ENCODE results near the gene SPIB.
A peak's percentile ranks its signal among the peaks of the same experiment; 100 is the strongest.

SPIB gene

GRCh38 chr19:50418176-50419021 is at the start of gene SPIB:
Gene SPIB (plus strand): TSS chr19:50418938. CDS start chr19:50418963, 25 bp downstream.
- Histone ChIP-seq H3K9me3 (ENCODE audit: insufficient read depth, low read length) (0 out of 2 replicates have a peak, but pooled peaks cover 3% of the 10 kb centered on the region), H3K4me3 (ENCODE audit: low read length) (peak within 1 kb of the TSS; percentile 91), H3K27ac (ENCODE audit: low read length) (peak within 1 kb of the TSS; percentile 91), H4K20me1 (ENCODE audit: insufficient read depth, low read length) (peaks cover 30% of the 10 kb centered on the region), H3K36me3 (replicated peaks; ENCODE audit: low read depth, low read length) (peaks cover 51% of the 10 kb centered on the region), H3K27me3 (ENCODE audit: low read depth, low read length) (no peaks in the 10 kb centered on the region), H3K4me2 (ENCODE audit: low read length) (peak within 1 kb of the TSS; percentile 94), H3K79me2 (ENCODE audit: low read length) (peaks cover 47% of the 10 kb centered on the region), H3K9ac (ENCODE audit: low read length) (peak within 1 kb of the TSS; percentile 98), H2AFZ (ENCODE audit: low read depth, low read length) (no peak within 1 kb of the TSS), H3K4me1 (ENCODE audit: low read length) (peaks cover 77% of the 10 kb centered on the region)
- no peak for TF ChIP-seq CTCF (IDR thresholded peaks at IDR 0.05; ENCODE audit: low read depth, low read length)
- TF ChIP-seq EZH2phosphoT487 (IDR thresholded peaks at IDR 0.05; ENCODE audit: low read depth) = no peak

DNA sequence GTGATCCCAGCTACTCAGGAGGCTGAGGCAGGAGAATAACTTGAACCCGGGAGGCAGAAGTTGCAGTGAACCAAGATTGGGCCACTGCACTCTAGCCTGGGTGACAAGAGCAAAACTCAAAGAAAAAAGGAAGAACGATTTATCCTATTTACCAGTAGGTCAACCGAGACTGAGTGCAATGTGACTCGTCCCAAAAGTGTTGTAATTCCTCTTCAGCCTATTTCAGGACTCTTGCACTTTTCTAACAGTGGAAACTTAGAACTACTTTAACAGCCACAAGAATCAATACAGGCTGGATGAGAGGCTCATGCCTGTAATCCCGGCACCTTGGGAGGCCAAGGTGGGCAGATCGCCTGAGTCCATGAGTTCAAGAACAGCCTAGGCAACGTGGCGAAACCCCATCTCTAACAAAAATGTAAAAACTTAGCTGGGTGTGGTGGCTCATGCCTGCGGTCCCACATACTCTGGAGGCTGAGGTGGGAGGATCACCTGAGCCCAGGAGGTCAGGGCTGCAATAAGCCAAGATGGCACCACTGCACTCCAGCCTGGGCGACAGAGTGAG is 46.7 kb upstream of the SPIB start:
- no peak overlapping the region for H3K9ac ChIP-seq (ENCODE audit: low read length)
- H2AFZ ChIP-seq (ENCODE audit: low read depth, low read length) = no peak overlapping the region
- H4K20me1 ChIP-seq (ENCODE audit: insufficient read depth, low read length) = no peaks in the 10 kb centered on the region
- H3K4me3 ChIP-seq (ENCODE audit: low read length) = no peak overlapping the region
- no peak overlapping the region for H3K27ac ChIP-seq (ENCODE audit: low read length)
- H3K79me2 ChIP-seq (ENCODE audit: low read length) = no peaks in the 10 kb centered on the region
- no peaks in the 10 kb centered on the region for H3K36me3 ChIP-seq (replicated peaks; ENCODE audit: low read depth, low read length)
- TF ChIP-seq EZH2phosphoT487 (IDR thresholded peaks at IDR 0.05; ENCODE audit: low read depth) (no peak), CTCF (IDR thresholded peaks at IDR 0.05; ENCODE audit: low read depth, low read length) (no peak)
- H3K27me3 ChIP-seq (ENCODE audit: low read depth, low read length) = no peaks in the 10 kb centered on the region
- H3K4me2 ChIP-seq (ENCODE audit: low read length) = no peak overlapping the region
- H3K9me3 ChIP-seq (ENCODE audit: insufficient read depth, low read length) = no peaks in the 10 kb centered on the region
- peaks cover 16% of the 10 kb centered on the region; the same call in 1 of the 2 replicates for H3K4me1 ChIP-seq (ENCODE audit: low read length)

DNA sequence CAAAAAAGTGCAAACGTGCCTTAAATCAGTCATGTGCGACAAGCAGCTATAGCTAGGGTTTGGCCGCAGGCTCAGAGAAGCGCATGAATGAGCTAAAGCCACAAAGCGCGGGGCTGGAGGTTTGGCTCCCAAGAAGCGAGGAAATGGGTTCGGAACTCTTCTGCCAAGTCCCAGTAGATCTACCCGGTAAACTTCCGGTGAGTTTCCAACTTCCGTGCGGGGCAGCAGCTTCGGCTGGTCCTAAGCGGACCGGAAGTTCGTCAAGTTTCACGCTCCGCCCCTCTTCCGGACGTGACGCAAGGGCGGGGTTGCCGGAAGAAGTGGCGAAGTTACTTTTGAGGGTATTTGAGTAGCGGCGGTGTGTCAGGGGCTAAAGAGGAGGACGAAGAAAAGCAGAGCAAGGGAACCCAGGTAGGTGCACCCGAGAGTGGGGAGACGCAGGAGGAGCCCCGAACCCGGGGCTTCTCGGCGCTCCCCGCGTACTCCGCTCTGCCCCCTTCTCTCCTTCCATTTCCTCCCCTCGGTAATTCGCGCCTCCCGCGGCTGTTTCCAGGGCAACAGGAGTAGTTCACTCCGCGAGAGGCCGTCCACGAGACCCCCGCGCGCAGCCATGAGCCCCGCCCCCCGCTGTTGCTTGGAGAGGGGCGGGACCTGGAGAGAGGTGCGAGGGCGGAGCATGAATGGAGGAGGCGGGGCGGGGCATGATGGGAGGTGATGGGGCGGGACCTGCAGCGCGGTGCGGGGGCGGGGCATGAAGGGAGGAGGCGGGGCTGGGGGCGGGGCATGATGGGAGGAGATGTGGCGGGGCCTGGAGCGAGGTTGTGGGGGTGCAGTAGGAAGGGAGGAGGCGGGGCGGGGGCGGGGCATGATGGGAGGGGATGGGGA is 42.3 kb upstream of the SPIB start, which contains the start of gene NR1H2:
Gene NR1H2 (plus strand): TSS at position 292 of the 885 bp plus-strand sequence. CDS start 1,149 bp downstream, outside the sequence.
- TF ChIP-seq CTCF (IDR thresholded peaks at IDR 0.05; ENCODE audit: low read depth, low read length) = no peak
- TF ChIP-seq EZH2phosphoT487 (IDR thresholded peaks at IDR 0.05; ENCODE audit: low read depth) = no peak
- no peaks in the 10 kb centered on the region for H3K27me3 ChIP-seq (ENCODE audit: low read depth, low read length)
- H3K9me3 ChIP-seq (ENCODE audit: insufficient read depth, low read length) = no peaks in the 10 kb centered on the region
- H2AFZ ChIP-seq (ENCODE audit: low read depth, low read length) = peak within 1 kb of the TSS; percentile 65; the same call in 1 of the 2 replicates
- peak within 1 kb of the TSS; percentile 86 for H3K27ac ChIP-seq (ENCODE audit: low read length)
- 0 out of 2 replicates have a peak, but pooled peaks cover 4% of the 10 kb centered on the region for H4K20me1 ChIP-seq (ENCODE audit: insufficient read depth, low read length)
- no peaks in the 10 kb centered on the region for H3K79me2 ChIP-seq (ENCODE audit: low read length)
- peak within 1 kb of the TSS; percentile 88 for H3K9ac ChIP-seq (ENCODE audit: low read length)
- H3K4me3 ChIP-seq (ENCODE audit: low read length) = peak within 1 kb of the TSS; percentile 83
- peaks cover 3% of the 10 kb centered on the region; the same call in 1 of the 2 replicates for H3K4me1 ChIP-seq (ENCODE audit: low read length)
- H3K4me2 ChIP-seq (ENCODE audit: low read length) = peak within 1 kb of the TSS; percentile 79
- peaks cover 28% of the 10 kb centered on the region for H3K36me3 ChIP-seq (replicated peaks; ENCODE audit: low read depth, low read length)

Measured in OCI-LY3 (cell line).